D341Med (cell line): ENCODE data around the gene OSTC.
"Not testable (repeated sequence)": the region's sequence is repeated elsewhere in the genome, so short reads cannot be mapped to it uniquely, and the experiment has no call there.

ENCODE experiments used
- DNase-seq: peaks from one replicate; pipeline ENCODE4 v3.0.0; 2012; ENCODE audit warnings: low spot score

The OSTC gene

GRCh38 chr4:108649863-108650211, 562 bp upstream of the OSTC start:
- no peak for DNase-seq

DNA sequence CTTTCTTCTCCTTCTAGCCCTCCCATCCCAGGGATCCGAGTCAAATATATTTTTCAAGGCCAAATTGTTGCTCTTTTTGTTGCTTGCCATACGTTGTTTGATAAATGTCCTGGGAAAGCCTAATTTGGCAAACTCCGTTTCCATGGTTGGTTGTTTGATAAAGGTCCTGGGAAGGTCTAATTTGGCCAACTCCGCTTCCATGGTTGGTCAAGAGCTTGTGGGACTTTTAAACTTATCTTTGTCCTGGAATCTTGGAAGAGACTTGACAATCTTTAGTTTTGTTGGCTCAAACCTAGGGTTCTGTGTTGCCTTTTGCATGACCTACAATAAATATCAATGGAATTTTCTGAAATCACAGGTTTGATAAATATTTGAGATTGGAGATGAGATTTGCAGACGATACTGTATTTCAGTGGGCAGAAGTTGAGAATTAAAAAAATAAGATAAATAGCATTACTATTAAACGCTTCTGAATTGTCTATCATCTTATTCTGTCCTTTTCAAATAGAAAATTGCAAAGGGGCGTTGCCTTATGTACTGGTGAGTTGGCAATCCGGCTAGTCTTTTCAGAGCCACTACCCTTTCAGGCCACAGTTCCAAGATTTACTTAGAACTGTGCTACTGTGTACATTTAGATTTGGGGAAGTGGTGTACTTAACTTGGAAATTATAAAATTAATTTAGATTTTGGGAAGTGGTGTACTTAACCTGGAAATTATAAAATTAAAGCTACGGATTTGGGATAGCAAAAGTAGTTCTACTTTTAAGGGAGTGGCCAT, 804 bp downstream of the OSTC start:
- DNase-seq = peak; percentile 33

DNA sequence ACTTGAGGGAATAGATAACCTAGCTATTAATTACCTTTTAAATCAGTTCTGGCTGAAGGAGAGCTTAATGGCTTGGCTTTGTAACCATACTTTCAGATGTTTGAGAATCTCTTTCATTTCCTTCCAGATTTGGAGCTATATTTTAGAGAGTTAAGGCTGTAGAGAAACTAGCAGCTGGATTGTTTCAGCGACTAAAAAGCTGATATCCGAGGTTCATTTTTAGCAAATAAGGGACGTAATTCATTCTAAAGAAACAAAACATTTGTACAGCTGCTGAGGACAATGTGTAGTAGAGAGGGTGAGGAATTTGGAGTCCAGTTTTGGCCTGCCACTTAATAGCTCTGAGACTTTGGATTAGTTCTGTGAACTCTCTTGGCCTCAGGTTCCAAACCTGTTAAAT, 12.2 kb downstream of the OSTC start:
- no peak for DNase-seq

DNA sequence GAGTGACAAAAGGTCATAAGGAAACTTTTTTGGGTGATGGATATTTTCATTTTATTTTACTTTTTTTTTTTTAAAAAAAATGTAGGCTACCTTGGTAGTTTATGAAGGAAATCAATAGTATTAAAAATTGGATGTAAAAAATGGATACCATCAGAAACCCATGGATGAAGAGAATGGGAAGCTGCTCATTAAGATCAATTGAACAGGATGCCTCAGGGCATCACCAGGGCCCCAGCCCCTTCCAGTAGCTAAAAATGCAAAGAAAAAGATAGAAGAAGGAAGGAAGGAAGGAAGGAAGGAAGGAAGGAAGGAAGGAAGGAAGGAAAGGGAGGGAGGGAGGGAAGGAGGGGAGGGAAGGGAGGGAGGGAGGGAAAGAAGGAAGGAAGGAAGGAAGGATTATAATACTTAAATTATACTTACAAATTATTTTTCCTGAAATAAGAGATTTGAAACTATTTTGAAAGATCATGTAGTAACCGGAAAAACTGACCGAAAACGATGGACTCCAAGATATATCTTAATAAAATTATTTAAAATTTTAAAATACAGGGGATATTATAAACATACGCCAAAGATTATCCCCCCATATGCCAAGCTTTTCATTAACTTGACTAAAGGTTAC, 24.1 kb downstream of the OSTC start:
- no peak for DNase-seq

GRCh38 chr4:108681321-108681809, 31.0 kb downstream of the OSTC start:
- no peak for DNase-seq

DNA sequence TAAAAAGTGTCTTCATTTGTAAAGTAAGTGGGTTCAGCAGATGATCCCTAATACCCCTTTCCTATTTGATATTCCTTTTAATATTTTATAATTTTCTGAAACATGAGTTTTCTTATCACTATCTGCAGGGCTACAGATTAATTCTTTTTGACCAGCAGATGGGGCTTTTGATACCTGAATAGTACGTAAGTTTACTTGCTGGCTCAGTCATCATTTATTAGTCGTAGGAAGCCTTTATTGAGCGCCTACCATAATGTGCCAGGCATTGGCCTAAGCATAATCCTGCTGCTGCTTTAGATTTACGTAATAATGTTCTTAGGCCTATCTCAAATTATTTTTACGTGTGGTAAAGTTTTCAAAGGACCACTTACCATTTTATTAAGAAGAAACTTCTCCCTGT, 33.1 kb downstream of the OSTC start:
- DNase-seq = no peak

- no peak for DNase-seq
Measured at GRCh38 chr4:108685036-108685686, 34.8 kb downstream of the OSTC start.

DNA sequence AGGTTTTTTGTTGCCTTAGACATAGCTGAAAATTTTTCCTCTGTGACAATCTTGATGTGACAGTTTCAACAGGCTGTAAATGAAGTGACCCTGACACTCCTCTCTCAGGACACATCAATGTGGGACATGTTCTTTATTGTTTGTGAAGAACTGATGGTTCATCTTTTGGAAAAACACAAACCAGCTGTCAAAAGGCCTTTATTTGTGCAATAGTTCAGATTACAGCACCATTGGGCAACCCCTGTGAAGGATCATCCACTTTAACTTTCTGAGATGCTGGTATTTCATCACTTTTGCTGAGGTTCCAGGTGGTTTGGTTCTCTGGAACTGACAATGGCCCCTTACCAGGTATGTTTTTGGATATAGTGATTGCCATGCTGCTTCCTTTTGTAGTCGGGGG, 40.3 kb downstream of the OSTC start:
- no peak for DNase-seq

DNA sequence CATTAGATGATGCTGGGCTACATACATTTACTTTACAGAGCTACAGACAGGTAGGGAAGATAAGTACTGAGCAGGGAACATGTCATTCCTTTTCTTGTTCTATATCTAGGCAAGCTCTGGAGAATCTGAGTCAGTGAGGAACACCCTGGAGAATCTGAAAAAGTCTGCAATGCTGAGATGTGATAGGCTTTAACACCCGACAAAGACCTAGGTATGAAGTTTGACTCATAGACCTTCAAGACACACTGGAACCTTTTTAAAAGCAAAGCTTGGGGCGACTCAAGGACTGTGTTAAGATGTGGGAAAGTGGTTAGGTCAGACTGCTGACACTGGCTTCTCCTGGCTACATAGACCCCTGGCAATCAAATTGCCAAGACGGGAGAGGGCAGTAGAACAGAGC, 42.8 kb downstream of the OSTC start:
- DNase-seq = no peak

DNA sequence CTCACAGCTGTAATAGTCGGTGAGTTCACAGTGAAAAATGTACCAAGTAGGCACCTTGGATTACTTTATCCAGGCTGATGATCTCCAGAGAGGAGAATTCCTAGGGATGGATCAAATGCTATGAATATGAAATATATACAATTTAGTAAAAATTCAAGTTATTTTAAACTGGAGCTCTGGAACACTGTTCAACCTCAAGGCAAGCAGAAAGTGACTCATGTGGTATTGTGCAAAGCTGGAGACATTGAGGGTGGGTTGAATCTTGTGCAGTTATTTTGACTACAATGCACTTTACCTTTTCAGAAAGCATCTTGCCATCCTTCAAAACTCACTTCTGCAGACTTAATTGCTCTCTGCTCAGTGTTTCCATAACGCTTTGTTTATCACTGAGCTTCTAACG, 43.4 kb downstream of the OSTC start:
- no peak for DNase-seq

DNA sequence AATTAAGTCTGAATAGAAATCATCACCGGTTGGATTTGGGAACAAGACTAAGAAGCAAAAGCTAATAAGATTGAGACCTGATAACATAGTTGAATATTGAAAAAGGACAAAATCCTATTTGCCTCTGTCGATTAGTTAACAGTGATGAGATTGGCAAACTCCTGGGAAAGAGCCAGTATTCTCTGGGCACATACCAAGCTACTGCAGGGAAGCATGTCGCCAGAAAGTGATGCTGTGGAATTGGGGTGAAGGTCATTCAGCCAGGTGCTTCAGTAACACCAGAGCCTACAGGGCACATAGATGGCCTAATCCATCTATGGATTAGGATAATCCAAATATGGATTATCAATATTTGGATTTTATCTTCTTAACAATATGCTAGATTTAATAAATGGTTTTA, 44.0 kb downstream of the OSTC start:
- no peak for DNase-seq

DNA sequence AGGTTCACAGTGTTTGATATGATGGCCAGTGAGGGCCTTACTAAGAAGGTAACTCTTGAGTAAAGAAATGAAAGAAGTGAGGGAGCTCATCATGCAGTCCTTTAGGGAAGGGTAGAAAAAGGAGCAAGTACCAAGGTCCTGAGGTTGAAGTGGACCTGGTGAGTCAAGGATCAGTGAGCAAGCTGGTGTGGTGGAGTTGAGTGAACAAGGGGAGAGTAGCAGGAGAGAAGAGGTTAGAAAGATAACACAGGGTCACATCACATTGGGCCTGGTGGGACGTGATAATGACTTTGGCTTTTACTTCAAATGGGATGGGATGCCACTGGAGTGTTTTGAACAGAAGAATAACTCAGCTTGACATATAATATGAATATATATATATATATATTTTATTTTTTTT, 44.7 kb downstream of the OSTC start:
- DNase-seq = no peak

DNA sequence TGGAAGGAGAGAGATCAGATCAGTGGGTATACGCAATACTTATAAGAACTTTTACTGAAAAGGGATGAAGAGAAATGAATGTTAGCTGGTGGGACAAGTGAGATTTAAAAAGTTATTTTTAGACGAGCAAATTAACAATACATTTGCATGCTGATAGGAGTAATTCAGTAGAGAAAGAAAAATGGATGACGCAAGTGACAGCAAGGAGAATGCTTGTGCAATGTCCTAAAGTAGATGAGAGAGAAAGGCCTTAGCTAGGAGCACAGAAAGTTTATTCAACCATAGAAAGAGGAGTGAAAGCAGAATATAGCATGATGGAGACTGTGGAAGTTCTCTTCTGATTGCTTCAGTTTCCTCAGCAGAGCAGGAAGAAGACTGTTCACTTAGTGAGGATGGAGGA, 45.8 kb downstream of the OSTC start:
- DNase-seq = no peak

DNA sequence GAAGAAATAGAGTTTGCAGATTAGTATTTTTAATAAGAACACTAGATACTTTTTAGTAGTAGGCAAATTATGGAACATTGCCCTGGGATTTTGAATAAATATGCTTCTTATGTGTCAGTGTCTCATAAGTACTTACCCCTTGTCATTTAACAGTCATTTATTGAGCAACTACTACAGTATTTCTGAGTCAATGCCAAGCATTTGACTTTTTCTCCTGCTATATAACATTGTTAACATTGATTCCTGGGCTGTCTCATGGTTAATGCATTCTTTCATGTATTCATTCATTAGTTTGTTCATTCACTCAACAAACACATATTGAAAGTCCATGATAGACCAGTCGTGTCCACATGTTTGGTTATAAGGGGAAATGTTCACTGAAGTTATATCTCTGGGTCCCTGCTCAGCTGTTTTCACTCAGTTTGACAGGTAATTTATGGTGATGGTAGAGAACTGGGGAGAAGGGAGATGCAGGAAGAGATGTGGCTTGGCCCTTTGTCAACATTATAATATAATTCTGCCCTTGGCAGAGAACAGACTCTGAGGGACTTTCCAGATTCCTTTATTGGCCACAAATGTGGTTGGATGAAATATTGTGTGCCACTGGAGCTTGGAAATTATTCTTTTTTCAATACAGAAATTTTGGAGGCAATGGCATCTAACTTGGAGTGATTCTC, 49.8 kb downstream of the OSTC start:
- no peak for DNase-seq

DNA sequence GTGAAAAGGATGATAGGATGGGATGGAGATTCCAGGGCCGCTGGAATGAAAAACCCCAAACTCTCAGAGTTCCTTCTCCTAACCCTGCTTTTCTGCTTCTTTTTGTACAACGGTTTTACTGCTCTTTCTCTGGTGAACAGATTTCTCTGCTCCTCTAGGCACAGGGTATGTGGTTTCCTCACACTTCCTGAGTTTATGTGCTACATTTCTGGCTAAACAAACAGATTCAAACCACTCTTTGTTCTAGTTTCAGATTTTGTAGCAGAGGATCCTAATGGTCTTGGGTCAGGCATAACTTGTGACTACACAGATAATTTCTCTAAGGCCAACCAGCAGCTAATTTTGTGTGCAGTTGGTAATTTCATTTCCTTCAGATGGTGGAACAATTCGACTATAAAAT, 52.6 kb downstream of the OSTC start:
- no peak for DNase-seq

- DNase-seq = no peak
Measured at GRCh38 chr4:108703370-108703769, 53.0 kb downstream of the OSTC start.

- DNase-seq = no peak
Measured at GRCh38 chr4:108703966-108704365, 53.6 kb downstream of the OSTC start.

DNA sequence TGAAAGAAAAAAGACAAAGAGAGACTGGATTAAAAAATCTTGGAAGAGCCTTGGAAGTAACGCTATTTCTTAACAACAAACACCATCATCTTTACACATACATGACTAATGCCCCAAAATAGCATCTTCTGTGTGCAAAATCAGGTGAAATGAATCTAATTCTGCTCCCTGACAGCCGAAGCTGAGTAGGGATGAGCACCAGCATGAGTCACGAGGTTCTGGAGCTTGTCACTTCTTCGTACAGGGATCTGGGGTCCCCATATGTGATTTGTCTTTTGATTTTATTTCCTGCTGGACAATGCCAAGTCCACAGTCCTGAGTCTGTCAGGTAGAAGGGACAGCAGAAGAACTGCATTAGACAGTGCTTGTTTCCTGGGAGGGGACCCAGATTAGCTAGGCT, 55.9 kb downstream of the OSTC start:
- no peak for DNase-seq

GRCh38 chr4:108709234-108709633, 58.8 kb downstream of the OSTC start:
- DNase-seq = no peak

GRCh38 chr4:108709722-108710121, 59.3 kb downstream of the OSTC start:
- DNase-seq = no peak

DNA sequence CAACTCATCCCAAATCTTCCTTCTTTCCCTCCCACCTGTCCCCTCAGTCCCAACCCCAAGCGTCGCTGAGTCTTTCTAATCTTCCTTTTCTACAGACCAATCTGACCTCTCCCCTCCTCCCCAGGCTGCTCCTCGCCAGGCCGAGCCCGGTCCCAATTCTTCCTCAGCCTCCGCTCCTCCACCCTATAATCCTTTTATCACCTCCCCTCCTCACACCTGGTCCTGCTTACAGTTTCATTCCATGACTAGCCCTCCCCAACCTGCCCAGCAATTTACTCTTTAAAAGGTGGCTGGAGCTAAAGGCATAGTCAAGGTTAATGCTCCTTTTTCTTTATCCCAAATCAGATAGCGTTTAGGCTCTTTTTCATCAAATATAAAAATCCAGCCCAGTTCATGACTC, 60.2 kb downstream of the OSTC start:
- DNase-seq = not testable (repeated sequence)

GRCh38 chr4:108714880-108715279, 64.5 kb downstream of the OSTC start:
- no peak for DNase-seq

GRCh38 chr4:108716340-108716739, 65.9 kb downstream of the OSTC start:
- DNase-seq = no peak
